HepG2 (cell line): ENCODE data around the gene FANCF. TPM values are rescaled to one million over a fixed set of nuclear protein-coding genes. Genes with fewer than 3 reads are reported as not detected.
"Not testable (repeated sequence)": the region's sequence is repeated elsewhere in the genome, so short reads cannot be mapped to it uniquely, and the experiment has no call there.

Experiments used
- ATAC-seq: fragments of 200-7000 bp; cut with Tn5 transposase; 3 replicates; pipeline ENCODE4 v1.9.1; 2020; ENCODE audit warnings: mild to moderate bottlenecking, moderate library complexity
- BruUV-seq: library from RNA; stranded (reverse); fragments of 400-500 nt; replicated peaks from 2 replicates; lab custom pipeline; 2021; lab: Mats Ljungman, UMichigan
- CTCF ChIA-PET: fragments of 300-600 bp; formaldehyde crosslinking; extraction: SDS; loops from one replicate; lab custom pipeline; 2021; ENCODE audit warnings: low total read pairs, inconsistent platforms, low intra/inter-chr PET ratio; lab: Yijun Ruan, JAX
- POLR2A ChIA-PET: fragments of 350-600 bp; sonication (Branson Sonifier 250); formaldehyde crosslinking; loops from one replicate; lab custom pipeline; 2020; ENCODE audit warnings: antibody characterized with exemption, inconsistent platforms; lab: Yijun Ruan, JAX
- DNase-seq: peaks from one replicate; pipeline ENCODE4 v3.0.0-alpha.2; 2015; ENCODE audit warnings: low spot score
- FAIRE-seq: peaks from 3 replicates; lab custom pipeline; 2011; peaks lifted over from hg19 to GRCh38; lab: Jason Lieb, UNC
- H2AFZ ChIP-seq: one replicate; pipeline ENCODE4 v1.6.1; 2011; ENCODE audit warnings: low read length, inconsistent platforms
- H3K27ac ChIP-seq: fragments of 300-600 bp; 3 replicates; pipeline ENCODE4 v1.8.0; 2011; ENCODE audit warnings: mixed run types, mild to moderate bottlenecking, mixed read lengths, low read length, inconsistent platforms; ENCODE audit not compliant: insufficient read depth; ENCODE audit errors: extremely low read length
- H3K27me3 ChIP-seq, 2 experiments: fragments of 200-600 bp in 1 of 2; 2 replicates in 1 of 2; 3 replicates in 1 of 2; pipeline versions ENCODE4 v1.6.0 to v1.8.0; 2011; ENCODE audit warnings: low read length in 2 of 2, mild to moderate bottlenecking in 2 of 2, moderate library complexity in 2 of 2, inconsistent platforms in 1 of 2; ENCODE audit not compliant: insufficient read depth in 2 of 2, control insufficient read depth in 1 of 2
- H3K36me3 ChIP-seq, 2 experiments: fragments of 200-600 bp in 1 of 2; replicated peaks in 1 of 2; 2 replicates in 1 of 2; 3 replicates in 1 of 2; pipeline versions ENCODE4 v1.5.1 to v1.8.0; 2011; ENCODE audit warnings: low read length in 2 of 2, inconsistent platforms in 1 of 2; ENCODE audit not compliant: insufficient read depth in 2 of 2, control insufficient read depth in 1 of 2
- H3K4me1 ChIP-seq: 2 replicates; pipeline ENCODE4 v1.5.1; 2012; ENCODE audit warnings: low read length, inconsistent platforms; ENCODE audit not compliant: insufficient read depth
- H3K4me2 ChIP-seq: 2 replicates; pipeline ENCODE4 v1.6.0; 2011; ENCODE audit warnings: low read depth, low read length, inconsistent platforms
- H3K4me3 ChIP-seq, 3 experiments: fragments of 200-600 bp in 1 of 3; sonication (generic), shearing (Covaris generic) in 1 of 3; replicated peaks in 1 of 3; 2 replicates each; pipeline ENCODE4 v1.5.1; 2011 to 2016; ENCODE audit warnings: low read length in 3 of 3, inconsistent platforms in 2 of 3, low read depth in 2 of 3, mild to moderate bottlenecking in 2 of 3, control low read depth in 1 of 3, mixed read lengths in 1 of 3; ENCODE audit not compliant: insufficient read depth in 1 of 3
- H3K79me2 ChIP-seq: one replicate; pipeline ENCODE4 v1.6.1; 2011; ENCODE audit warnings: low read length, inconsistent platforms; ENCODE audit not compliant: insufficient read depth
- H3K9ac ChIP-seq: 2 replicates; pipeline ENCODE4 v1.6.0; 2011; ENCODE audit warnings: mild to moderate bottlenecking, low read depth, low read length, inconsistent platforms; ENCODE audit not compliant: insufficient read depth
- H3K9me3 ChIP-seq: 2 replicates; pipeline ENCODE4 v1.5.1; 2012; ENCODE audit warnings: mild to moderate bottlenecking, low read length
- H4K20me1 ChIP-seq: 2 replicates; pipeline ENCODE4 v1.6.0; 2011; ENCODE audit warnings: inconsistent platforms, mild to moderate bottlenecking, low read length, moderate library complexity; ENCODE audit not compliant: insufficient read depth
- CEBPG ChIP-seq: IDR thresholded peaks from 2 replicates; pipeline ENCODE4 v1.6.1; 2016
- SOX13 ChIP-seq, 3 experiments: fragments of 450-650 bp in 1 of 3; sonication (generic) in 1 of 3; formaldehyde crosslinking in 1 of 3; IDR thresholded peaks in 2 of 3; conservative IDR thresholded peaks in 1 of 3; 2 replicates each; pipeline versions ENCODE4 v1.5.0 to v1.6.1; 2016 to 2020; ENCODE audit warnings: antibody characterized with exemption in 1 of 3, mild to moderate bottlenecking in 1 of 3, missing compliant biosample characterization in 1 of 3, missing genetic modification reagents in 1 of 3, moderate library complexity in 1 of 3
- SOX6 ChIP-seq, 2 experiments: fragments of 450-650 bp in 1 of 2; sonication (generic) in 1 of 2; formaldehyde crosslinking in 1 of 2; IDR thresholded peaks; 2 replicates each; pipeline versions ENCODE4 v1.4.0 to v1.6.1; 2017 to 2020; ENCODE audit warnings: antibody characterized with exemption in 1 of 2, mild to moderate bottlenecking in 1 of 2, missing genetic modification reagents in 1 of 2
- TRIM22 ChIP-seq: fragments of 450-650 bp; IDR thresholded peaks from 2 replicates; pipeline ENCODE4 v1.6.1; 2017
- ZNF768 ChIP-seq: sonication (generic); formaldehyde crosslinking; IDR thresholded peaks from 2 replicates; pipeline ENCODE4 v1.4.0; 2020; ENCODE audit warnings: missing genetic modification reagents
- ZUFSP ChIP-seq: sonication (generic); formaldehyde crosslinking; IDR thresholded peaks from 2 replicates; pipeline ENCODE4 v1.9.0; 2021; ENCODE audit warnings: missing genetic modification reagents, mild to moderate bottlenecking, borderline replicate concordance
- WGBS: methylation state at CpG from one replicate; pipeline ENCODE4 v1.1.6; 2017; ENCODE audit warnings: low lambda C conversion rate; 5-methylcytosine and 5-hydroxymethylcytosine counted together
- in situ Hi-C: cut with HindIII; loops from 2 replicates; pipeline ENCODE4 v1.10.0; 2017; ENCODE audit warnings: low pct_unique_long_range_greater_than_20kb; ENCODE audit not compliant: extremely low pct_ligation_motif_present
- intact Hi-C: fragments of 100-400 bp; cut with micrococcal nuclease; formaldehyde crosslinking; loops from one replicate; pipeline ENCODE4 v1.10.0; 2022; ENCODE audit not compliant: unreplicated experiment
- polyA plus RNA-seq, 8 experiments: library from polyadenylated mRNA; depleted of rRNA in 3 of 8; stranded (reverse) in 7 of 8; unstranded in 1 of 8; fragments of >200 nt; fragmentation: Illumina TruSeq in 4 of 8; extraction: Trizol in 4 of 8; gene quantifications; 2 replicates each; pipeline versions ENCODE4 v1.2.1 to v1.2.3, GENCODE V29; 2011 to 2016; ENCODE audit warnings: low read depth in 4 of 8, missing spikeins in 1 of 8, mixed read lengths in 1 of 8; ENCODE audit not compliant: insufficient read depth in 1 of 8
- total RNA-seq, 5 experiments: library from RNA; depleted of rRNA; stranded (reverse); fragments of >200 nt; fragmentation: Illumina TruSeq; extraction: Trizol; gene quantifications; 2 replicates each; pipeline ENCODE4 v1.2.3, GENCODE V29; 2016; ENCODE audit warnings: low read depth in 1 of 5

The FANCF gene
- total and polyA plus RNA-seq, 2 of the 13 experiments (the other 11 are each of a cell fraction or from before 2014, with no cell fraction given) = 2.5 to 9.7 TPM

GRCh38 chr11:22656130-22656529 is 30.5 kb upstream of the FANCF start:
- H3K4me3 ChIP-seq = no peak overlapping the region
- no TSS peak for BruUV-seq
- CTCF ChIA-PET = no interaction called here

GRCh38 chr11:22652346-22652745 is 26.7 kb upstream of the FANCF start:
- peaks cover 11% of the 10 kb centered on the region for H3K4me1 ChIP-seq
- H2AFZ ChIP-seq, H3K9me3 ChIP-seq, POLR2A ChIA-PET, H3K9ac ChIP-seq, ATAC-seq, BruUV-seq, H3K4me2 ChIP-seq, H3K27me3 ChIP-seq, intact Hi-C loops, in situ Hi-C loops, CTCF ChIA-PET, H3K79me2 ChIP-seq, H3K4me3 ChIP-seq, H4K20me1 ChIP-seq, H3K36me3 ChIP-seq, H3K27ac ChIP-seq, FAIRE-seq, DNase-seq: not testable (repeated sequence)
- 86% methylated on average over 10 of the region's 15 CpGs for WGBS

More at GRCh38 chr11:22656130-22656529, 30.5 kb upstream of the FANCF start:
- Histone ChIP-seq H3K36me3 (no peaks in the 10 kb centered on the region), H2AFZ (no peak overlapping the region), H3K4me2 (no peak overlapping the region), H3K27ac (no peak overlapping the region), H3K27me3 (no peaks in the 10 kb centered on the region), H3K4me1 (peaks cover 12% of the 10 kb centered on the region), H4K20me1 (no peaks in the 10 kb centered on the region), H3K9me3 (no peaks in the 10 kb centered on the region), H3K79me2 (no peaks in the 10 kb centered on the region), H3K9ac (no peak overlapping the region)
- DNase-seq (no peak), ATAC-seq (no peak), FAIRE-seq (no peak)
- TF ChIP-seq SOX13 (IDR thresholded peaks at IDR 0.05) (no peak), SOX13 (CRISPR knock-in tag; conservative IDR thresholded peaks at IDR 0.05 in 1 of 2, IDR thresholded peaks at IDR 0.05 in 1 of 2) (peak in 1 of 2 experiments; percentile 46; a peak in 1 of 4 replicates), TRIM22 (no peak), CEBPG (CRISPR knock-in tag) (peak; percentile 26; the same call in 1 of the 2 replicates), ZNF768 (no peak), ZUFSP (CRISPR knock-in tag) (no peak), SOX6 (IDR thresholded peaks at IDR 0.05) (no peak), SOX6 (CRISPR knock-in tag; IDR thresholded peaks at IDR 0.05) (no peak)
- POLR2A ChIA-PET = interaction anchor here (2.4 kb wide), 1 partner anchor 21 kb away, joined by 12 read pairs; no protein-coding TSS in a partner anchor
- in situ Hi-C loops (no loop called here), intact Hi-C loops (no loop called here)
